IMR-90 (cell line): Measurements from ENCODE around the gene RRP1. TPM values are rescaled to one million over a fixed set of nuclear protein-coding genes. Genes with fewer than 3 reads are reported as not detected.

Source experiments
- ATAC-seq: fragments of 200-7000 bp; cut with Tn5 transposase; 2 replicates; pipeline ENCODE4 v1.9.1; 2020; ENCODE audit warnings: low read depth, mild to moderate bottlenecking, moderate library complexity
- BruUV-seq: library from RNA; stranded (reverse); fragments of 400-500 nt; replicated peaks from 2 replicates; lab custom pipeline; 2021; lab: Mats Ljungman, UMichigan
- CTCF ChIA-PET: fragments of 300-600 bp; formaldehyde crosslinking; extraction: SDS; loops from one replicate; lab custom pipeline; 2021; ENCODE audit warnings: antibody characterized with exemption; lab: Yijun Ruan, JAX
- POLR2A ChIA-PET: fragments of 300-600 bp; sonication (Branson Sonifier 250); formaldehyde crosslinking; loops from one replicate; lab custom pipeline; 2022; ENCODE audit warnings: antibody characterized with exemption; ENCODE audit not compliant: unreplicated experiment; lab: Charles Lee
- DNase-seq: peaks from one replicate; pipeline ENCODE4 v3.0.0; 2013
- H2AFZ ChIP-seq: replicated peaks from 2 replicates; pipeline ENCODE3; 2013; ENCODE audit warnings: low read length, mild to moderate bottlenecking; ENCODE audit not compliant: poor library complexity
- H2AK5ac ChIP-seq: 2 replicates; pipeline ENCODE4 v1.6.1; 2013; ENCODE audit warnings: low read depth, low read length, inconsistent platforms
- H2AK9ac ChIP-seq: replicated peaks from 2 replicates; pipeline ENCODE3; 2013; ENCODE audit warnings: mild to moderate bottlenecking, low read depth, low read length, moderate library complexity; ENCODE audit not compliant: poor library complexity
- H2BK120ac ChIP-seq: 2 replicates; pipeline ENCODE4 v1.6.1; 2013; ENCODE audit warnings: low read depth, low read length, inconsistent platforms
- H2BK15ac ChIP-seq: 3 replicates; pipeline ENCODE4 v1.6.1; 2013; ENCODE audit warnings: low read depth, low read length, inconsistent platforms
- H2BK20ac ChIP-seq: 2 replicates; pipeline ENCODE4 v1.6.1; 2013; ENCODE audit warnings: low read depth, mild to moderate bottlenecking, inconsistent platforms, low read length, moderate library complexity
- H2BK5ac ChIP-seq: 2 replicates; pipeline ENCODE4 v1.6.1; 2013; ENCODE audit warnings: mild to moderate bottlenecking, low read depth, low read length, inconsistent platforms; ENCODE audit not compliant: poor library complexity, severe bottlenecking
- H3K14ac ChIP-seq: replicated peaks from 2 replicates; pipeline ENCODE4 v1.6.1; 2013; ENCODE audit warnings: low read depth, low read length, inconsistent platforms
- H3K18ac ChIP-seq: 2 replicates; pipeline ENCODE4 v1.6.1; 2013; ENCODE audit warnings: low read depth, low read length, control low read depth
- H3K23ac ChIP-seq: 2 replicates; pipeline ENCODE4 v1.6.1; 2013; ENCODE audit warnings: low read depth, low read length, inconsistent platforms
- H3K27ac ChIP-seq: 2 replicates; pipeline ENCODE4 v1.5.1; 2013; ENCODE audit warnings: mild to moderate bottlenecking, control low read depth, low read length; ENCODE audit not compliant: insufficient read depth
- H3K27me3 ChIP-seq: 2 replicates; pipeline ENCODE4 v1.6.1; 2013; ENCODE audit warnings: low read length; ENCODE audit not compliant: control insufficient read depth, insufficient read depth
- H3K36me3 ChIP-seq: 2 replicates; pipeline ENCODE4 v1.6.1; 2013; ENCODE audit warnings: low read length, mixed read lengths; ENCODE audit not compliant: control insufficient read depth, insufficient read depth
- H3K4ac ChIP-seq: 2 replicates; pipeline ENCODE4 v1.6.1; 2013; ENCODE audit warnings: low read depth, low read length, inconsistent platforms
- H3K4me1 ChIP-seq: 2 replicates; pipeline ENCODE4 v1.6.1; 2013; ENCODE audit warnings: low read length, mixed read lengths; ENCODE audit not compliant: control insufficient read depth, insufficient read depth
- H3K4me2 ChIP-seq: 2 replicates; pipeline ENCODE4 v1.6.1; 2013; ENCODE audit warnings: low read depth, mild to moderate bottlenecking, control low read depth, low read length, moderate library complexity
- H3K4me3 ChIP-seq: 2 replicates; pipeline ENCODE4 v1.5.1; 2013; ENCODE audit warnings: low read depth, mild to moderate bottlenecking, control low read depth, low read length, moderate library complexity; ENCODE audit not compliant: insufficient read depth
- H3K56ac ChIP-seq: 2 replicates; pipeline ENCODE4 v1.6.1; 2013; ENCODE audit warnings: low read length, inconsistent platforms; ENCODE audit not compliant: insufficient read depth; ENCODE audit errors: extremely low read depth
- H3K79me1 ChIP-seq, 2 experiments: 2 replicates each; pipeline ENCODE4 v1.6.1; 2013; ENCODE audit warnings: low read length in 2 of 2, inconsistent platforms in 1 of 2, low read depth in 1 of 2
- H3K9ac ChIP-seq: 2 replicates; pipeline ENCODE4 v1.6.1; 2013; ENCODE audit warnings: low read depth, low read length, control low read depth
- H3K9me1 ChIP-seq: 2 replicates; pipeline ENCODE4 v1.6.1; 2013; ENCODE audit warnings: low read length, inconsistent platforms; ENCODE audit not compliant: insufficient read depth
- H3K9me3 ChIP-seq: 2 replicates; pipeline ENCODE4 v1.6.1; 2013; ENCODE audit warnings: low read length; ENCODE audit not compliant: control insufficient read depth, insufficient read depth
- H4K20me1 ChIP-seq: 2 replicates; pipeline ENCODE4 v1.6.1; 2013; ENCODE audit warnings: low read length, inconsistent platforms; ENCODE audit not compliant: insufficient read depth
- H4K5ac ChIP-seq: 2 replicates; pipeline ENCODE4 v1.6.1; 2013; ENCODE audit warnings: mild to moderate bottlenecking, low read depth, low read length, control low read depth
- H4K8ac ChIP-seq, 2 experiments: 2 replicates each; pipeline ENCODE4 v1.6.1; 2013; ENCODE audit warnings: low read depth in 2 of 2, low read length in 2 of 2, control low read depth in 1 of 2, inconsistent platforms in 1 of 2
- H4K91ac ChIP-seq: 2 replicates; pipeline ENCODE4 v1.6.1; 2013; ENCODE audit warnings: low read depth, low read length, inconsistent platforms; ENCODE audit not compliant: insufficient read depth
- BHLHE40 ChIP-seq: fragments of 150-350 bp; IDR thresholded peaks from 2 replicates; pipeline ENCODE4 v1.6.1; 2016; ENCODE audit warnings: mild to moderate bottlenecking, low read depth, low read length
- CEBPB ChIP-seq: IDR thresholded peaks from 2 replicates; pipeline ENCODE4 v1.6.1; 2012; ENCODE audit warnings: low read depth, low read length, improper control_type of control experiment
- CHD1 ChIP-seq: IDR thresholded peaks from 2 replicates; pipeline ENCODE4 v1.6.1; 2012; ENCODE audit warnings: low read depth, low read length, improper control_type of control experiment
- FOS ChIP-seq: fragments of 150-350 bp; IDR thresholded peaks from 2 replicates; pipeline ENCODE4 v1.6.1; 2016; ENCODE audit warnings: low read depth, low read length
- MAFK ChIP-seq: IDR thresholded peaks from 2 replicates; pipeline ENCODE4 v1.6.1; 2012; ENCODE audit warnings: low read depth, low read length, improper control_type of control experiment
- MAZ ChIP-seq: IDR thresholded peaks from 2 replicates; pipeline ENCODE4 v1.6.1; 2012; ENCODE audit warnings: low read depth, mild to moderate bottlenecking, low read length, improper control_type of control experiment, moderate library complexity, borderline replicate concordance
- MXI1 ChIP-seq: IDR thresholded peaks from 2 replicates; pipeline ENCODE4 v1.6.1; 2012; ENCODE audit warnings: low read depth, mild to moderate bottlenecking, low read length, moderate library complexity, borderline replicate concordance
- NFE2L2 ChIP-seq: fragments of 150-350 bp; IDR thresholded peaks from 2 replicates; pipeline ENCODE4 v1.6.1; 2016; ENCODE audit warnings: low read depth, mild to moderate bottlenecking, low read length
- POLR2A ChIP-seq: IDR thresholded peaks from 2 replicates; pipeline ENCODE4 v1.6.1; 2012; ENCODE audit warnings: mild to moderate bottlenecking, low read depth, low read length
- RAD21 ChIP-seq: IDR thresholded peaks from 2 replicates; pipeline ENCODE4 v1.6.1; 2012; ENCODE audit warnings: low read length, improper control_type of control experiment
- RCOR1 ChIP-seq: IDR thresholded peaks from 2 replicates; pipeline ENCODE4 v1.6.1; 2012; ENCODE audit warnings: mild to moderate bottlenecking, low read length, improper control_type of control experiment; ENCODE audit not compliant: insufficient replicate concordance
- RFX5 ChIP-seq: IDR thresholded peaks from 2 replicates; pipeline ENCODE4 v1.8.0; 2012; ENCODE audit warnings: low read depth, mild to moderate bottlenecking, low read length, moderate library complexity
- SMC3 ChIP-seq: fragments of 150-350 bp; IDR thresholded peaks from 2 replicates; pipeline ENCODE4 v1.6.1; 2016; ENCODE audit warnings: low read depth, mild to moderate bottlenecking, antibody characterized with exemption, low read length, moderate library complexity
- WGBS, 2 experiments: methylation state at CpG; one replicate each; pipeline versions ENCODE4 v1.1.5 to v1.1.7; 2013; ENCODE audit warnings: missing lambda C conversion rate in 2 of 2; ENCODE audit not compliant: insufficient read length in 1 of 2; ENCODE audit errors: extremely low coverage in 2 of 2; 5-methylcytosine and 5-hydroxymethylcytosine counted together
- dilution Hi-C: fragments of 300-500 bp; cut with HindIII; formaldehyde crosslinking; loops from one replicate; pipeline ENCODE4 v1.14.3; 2018; ENCODE audit warnings: low sequenced_read_pairs; ENCODE audit not compliant: unreplicated experiment
- in situ Hi-C: fragments of 300-500 bp; cut with MboI; formaldehyde crosslinking; loops from 3 replicates; pipeline ENCODE4 v1.14.3; 2019; ENCODE audit warnings: low sequenced_read_pairs, inconsistent platforms, mixed read lengths
- intact Hi-C: fragments of 100-400 bp; cut with micrococcal nuclease; formaldehyde crosslinking; loops from 2 replicates; pipeline ENCODE4 v1.10.0; 2022
- polyA plus RNA-seq, 3 experiments: library from polyadenylated mRNA; depleted of rRNA; stranded (reverse); fragments of >200 nt; gene quantifications; 2 replicates each; pipeline ENCODE4 v1.2.3, GENCODE V29; 2012; ENCODE audit warnings: low replicate concordance in 1 of 3
- total RNA-seq: library from RNA; depleted of rRNA; stranded (reverse); fragments of >200 nt; gene quantifications from 2 replicates; pipeline ENCODE4 v1.2.3, GENCODE V29; 2012
- TF ChIP-seq, protein P1 (sequence below): fragments of 150-350 bp; IDR thresholded peaks from 2 replicates; pipeline ENCODE4 v1.6.1; 2017; ENCODE audit warnings: mild to moderate bottlenecking, antibody characterized with exemption, low read length, low read depth
- TF ChIP-seq, protein P2 (sequence below): conservative IDR thresholded peaks from 2 replicates; pipeline ENCODE4 v1.5.1; 2012; ENCODE audit warnings: mild to moderate bottlenecking, low read depth, low read length, improper control_type of control experiment
- TF ChIP-seq, protein P3 (sequence below): fragments of 150-350 bp; IDR thresholded peaks from 2 replicates; pipeline ENCODE4 v1.6.1; 2016; ENCODE audit warnings: low read depth, mild to moderate bottlenecking, low read length, moderate library complexity, borderline replicate concordance

Gene RRP1
- total and polyA plus RNA-seq, 2 of the 4 experiments (the other 2 are of a cell fraction) = 20.2 to 23.3 TPM

DNA sequence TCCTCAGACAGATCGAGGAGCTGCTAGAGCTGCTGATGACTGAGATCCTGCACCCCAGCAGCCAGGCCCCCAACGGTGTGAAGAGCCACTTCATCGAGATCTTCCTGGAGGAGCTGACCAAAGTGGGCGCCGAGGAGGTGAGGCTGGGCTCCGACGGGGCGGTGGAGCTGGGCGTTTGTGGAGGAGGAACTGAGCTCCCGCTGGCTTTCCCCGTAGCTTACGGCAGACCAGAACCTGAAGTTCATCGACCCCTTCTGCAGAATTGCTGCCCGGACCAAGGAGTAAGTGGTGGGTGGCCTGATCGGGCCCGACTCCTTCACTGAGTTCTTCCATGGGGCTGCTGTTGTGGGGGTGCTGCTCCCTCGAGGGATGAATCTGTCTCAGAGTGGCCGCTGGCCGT is 8.0 kb downstream of the RRP1 start:
- no TSS peak for BruUV-seq
- TF ChIP-seq RAD21 (no peak), MAZ (no peak), NFE2L2 (no peak), CEBPB (no peak), CHD1 (no peak), BHLHE40 (no peak), RCOR1 (no peak), MAFK (no peak), POLR2A (no peak), SMC3 (no peak), MXI1 (no peak), FOS (no peak), RFX5 (no peak)
- TF ChIP-seq, protein P1, sequence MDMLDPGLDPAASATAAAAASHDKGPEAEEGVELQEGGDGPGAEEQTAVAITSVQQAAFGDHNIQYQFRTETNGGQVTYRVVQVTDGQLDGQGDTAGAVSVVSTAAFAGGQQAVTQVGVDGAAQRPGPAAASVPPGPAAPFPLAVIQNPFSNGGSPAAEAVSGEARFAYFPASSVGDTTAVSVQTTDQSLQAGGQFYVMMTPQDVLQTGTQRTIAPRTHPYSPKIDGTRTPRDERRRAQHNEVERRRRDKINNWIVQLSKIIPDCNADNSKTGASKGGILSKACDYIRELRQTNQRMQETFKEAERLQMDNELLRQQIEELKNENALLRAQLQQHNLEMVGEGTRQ = no peak
- TF ChIP-seq, protein P2, sequence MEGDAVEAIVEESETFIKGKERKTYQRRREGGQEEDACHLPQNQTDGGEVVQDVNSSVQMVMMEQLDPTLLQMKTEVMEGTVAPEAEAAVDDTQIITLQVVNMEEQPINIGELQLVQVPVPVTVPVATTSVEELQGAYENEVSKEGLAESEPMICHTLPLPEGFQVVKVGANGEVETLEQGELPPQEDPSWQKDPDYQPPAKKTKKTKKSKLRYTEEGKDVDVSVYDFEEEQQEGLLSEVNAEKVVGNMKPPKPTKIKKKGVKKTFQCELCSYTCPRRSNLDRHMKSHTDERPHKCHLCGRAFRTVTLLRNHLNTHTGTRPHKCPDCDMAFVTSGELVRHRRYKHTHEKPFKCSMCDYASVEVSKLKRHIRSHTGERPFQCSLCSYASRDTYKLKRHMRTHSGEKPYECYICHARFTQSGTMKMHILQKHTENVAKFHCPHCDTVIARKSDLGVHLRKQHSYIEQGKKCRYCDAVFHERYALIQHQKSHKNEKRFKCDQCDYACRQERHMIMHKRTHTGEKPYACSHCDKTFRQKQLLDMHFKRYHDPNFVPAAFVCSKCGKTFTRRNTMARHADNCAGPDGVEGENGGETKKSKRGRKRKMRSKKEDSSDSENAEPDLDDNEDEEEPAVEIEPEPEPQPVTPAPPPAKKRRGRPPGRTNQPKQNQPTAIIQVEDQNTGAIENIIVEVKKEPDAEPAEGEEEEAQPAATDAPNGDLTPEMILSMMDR = no peak
- TF ChIP-seq, protein P3, sequence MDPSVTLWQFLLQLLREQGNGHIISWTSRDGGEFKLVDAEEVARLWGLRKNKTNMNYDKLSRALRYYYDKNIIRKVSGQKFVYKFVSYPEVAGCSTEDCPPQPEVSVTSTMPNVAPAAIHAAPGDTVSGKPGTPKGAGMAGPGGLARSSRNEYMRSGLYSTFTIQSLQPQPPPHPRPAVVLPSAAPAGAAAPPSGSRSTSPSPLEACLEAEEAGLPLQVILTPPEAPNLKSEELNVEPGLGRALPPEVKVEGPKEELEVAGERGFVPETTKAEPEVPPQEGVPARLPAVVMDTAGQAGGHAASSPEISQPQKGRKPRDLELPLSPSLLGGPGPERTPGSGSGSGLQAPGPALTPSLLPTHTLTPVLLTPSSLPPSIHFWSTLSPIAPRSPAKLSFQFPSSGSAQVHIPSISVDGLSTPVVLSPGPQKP = no peak
- Histone ChIP-seq H3K23ac (no peak overlapping the region), H2BK5ac (no peak overlapping the region), H4K20me1 (peaks cover 9% of the 10 kb centered on the region), H2AK5ac (no peak overlapping the region), H3K4me1 (no peaks in the 10 kb centered on the region), H4K91ac (no peak overlapping the region), H3K18ac (no peak overlapping the region), H3K9me1 (no peaks in the 10 kb centered on the region), H2BK120ac (no peak overlapping the region), H3K4ac (no peak overlapping the region), H2AFZ (no peak overlapping the region), H2BK15ac (no peak overlapping the region), H4K8ac (no peak overlapping the region), H4K5ac (no peak overlapping the region), H2AK9ac (peak overlapping the region; percentile 28), H3K79me1 (peaks cover 16 to 29% of the 10 kb centered on the region in 2 experiments), H3K27ac (no peak overlapping the region), H3K27me3 (no peaks in the 10 kb centered on the region), H3K9me3 (no peaks in the 10 kb centered on the region), H3K4me3 (no peak overlapping the region), H2BK20ac (no peak overlapping the region), H3K14ac (no peak overlapping the region), H3K56ac (no peak overlapping the region), H3K4me2 (no peak overlapping the region), H3K36me3 (peaks cover 91% of the 10 kb centered on the region), H3K9ac (no peak overlapping the region)
- ChIA-PET CTCF (no interaction called here), POLR2A (no interaction called here)
- ATAC-seq (no peak), DNase-seq (no peak)
- dilution Hi-C loops = no loop called here
- intact Hi-C loops = no loop called here
- WGBS, 2 experiments = 92% methylated on average over 9 of the region's 19 CpGs; no CpG with 5 or more reads in 1 of the 2 experiments
- in situ Hi-C loops = no loop called here
